HEK293 (cell line): ENCODE measurements around the gene IGF1R.

Source experiments
- CTCF ChIA-PET: fragments of 350-600 bp; formaldehyde crosslinking; extraction: SDS; loops from one replicate; lab custom pipeline; 2021; ENCODE audit warnings: antibody characterized with exemption; lab: Yijun Ruan, JAX
- POLR2A ChIA-PET: fragments of 300-600 bp; formaldehyde crosslinking; extraction: SDS; loops from one replicate; lab custom pipeline; 2020; ENCODE audit warnings: antibody characterized with exemption, inconsistent platforms; lab: Yijun Ruan, JAX
- H3K27ac ChIP-seq: fragments of 200-500 bp; sonication (Bioruptor generic); 2 replicates; pipeline ENCODE4 v1.5.1; 2014; ENCODE audit warnings: low read depth, low read length, control low read depth, inconsistent platforms; ENCODE audit errors: extremely low read depth
- H3K36me3 ChIP-seq, 2 experiments: fragments of 200-500 bp in 1 of 2; sonication (Bioruptor generic) in 1 of 2; 1 replicate in 1 of 2; 2 replicates in 1 of 2; pipeline ENCODE4 v1.5.1; 2014 to 2017; ENCODE audit warnings: inconsistent platforms in 2 of 2, low read length in 2 of 2; ENCODE audit not compliant: control insufficient read depth in 2 of 2, insufficient read depth in 1 of 2
- H3K4me1 ChIP-seq: fragments of 200-500 bp; sonication (Bioruptor generic); 2 replicates; pipeline ENCODE4 v1.5.1; 2014; ENCODE audit warnings: mild to moderate bottlenecking, low read length, inconsistent platforms; ENCODE audit not compliant: control insufficient read depth, insufficient read depth
- H3K4me3 ChIP-seq: 2 replicates; pipeline ENCODE4 v1.5.1; 2011; ENCODE audit warnings: low read depth, mild to moderate bottlenecking, control low read depth, low read length, moderate library complexity
- H3K9me3 ChIP-seq: fragments of 200-500 bp; sonication (Bioruptor generic); 2 replicates; pipeline ENCODE4 v1.5.1; 2014; ENCODE audit warnings: low read depth, low read length, inconsistent platforms; ENCODE audit not compliant: control insufficient read depth, insufficient read depth
- BCL11A ChIP-seq: fragments of 450-650 bp; formaldehyde crosslinking; IDR thresholded peaks from 2 replicates; pipeline ENCODE4 v1.5.1; 2016; ENCODE audit warnings: low read depth, missing biosample characterization, missing genetic modification characterization
- ELK4 ChIP-seq: IDR thresholded peaks from 2 replicates; pipeline ENCODE4 v1.6.1; 2011; ENCODE audit warnings: mild to moderate bottlenecking, low read depth, low read length, borderline replicate concordance
- GLI4 ChIP-seq: fragments of 450-650 bp; formaldehyde crosslinking; IDR thresholded peaks from 2 replicates; pipeline ENCODE4 v1.5.1; 2016; ENCODE audit warnings: missing biosample characterization, missing genetic modification characterization
- KLF10 ChIP-seq: fragments of 450-650 bp; IDR thresholded peaks from 2 replicates; pipeline ENCODE4 v1.5.1; 2018; ENCODE audit warnings: missing biosample characterization, mild to moderate bottlenecking, missing genetic modification characterization
- OVOL3 ChIP-seq: fragments of 450-650 bp; formaldehyde crosslinking; IDR thresholded peaks from 2 replicates; pipeline ENCODE4 v1.5.1; 2016; ENCODE audit warnings: missing biosample characterization, missing genetic modification characterization
- PRDM1 ChIP-seq: fragments of 450-650 bp; formaldehyde crosslinking; IDR thresholded peaks from 2 replicates; pipeline ENCODE4; 2016; ENCODE audit warnings: missing biosample characterization, missing genetic modification characterization
- PRDM2 ChIP-seq: fragments of 450-650 bp; formaldehyde crosslinking; IDR thresholded peaks from 2 replicates; pipeline ENCODE4 v1.5.1; 2016; ENCODE audit warnings: missing biosample characterization, missing genetic modification characterization, borderline replicate concordance
- ZBTB17 ChIP-seq: fragments of 450-650 bp; formaldehyde crosslinking; IDR thresholded peaks from 2 replicates; pipeline ENCODE4 v1.5.1; 2016; ENCODE audit warnings: missing biosample characterization, missing genetic modification characterization
- ZBTB7A ChIP-seq: fragments of 450-650 bp; formaldehyde crosslinking; IDR thresholded peaks from 2 replicates; pipeline ENCODE4 v1.5.1; 2016; ENCODE audit warnings: low read depth, missing biosample characterization, missing genetic modification characterization
- ZNF16 ChIP-seq: fragments of 450-650 bp; formaldehyde crosslinking; IDR thresholded peaks from 2 replicates; pipeline ENCODE4 v1.5.1; 2016; ENCODE audit warnings: low read depth, missing biosample characterization, missing genetic modification characterization
- ZNF266 ChIP-seq: fragments of 450-650 bp; formaldehyde crosslinking; IDR thresholded peaks from 2 replicates; pipeline ENCODE4 v1.5.1; 2016; ENCODE audit warnings: missing biosample characterization, missing genetic modification characterization, low read depth
- ZNF404 ChIP-seq: fragments of 450-650 bp; formaldehyde crosslinking; IDR thresholded peaks from 2 replicates; pipeline ENCODE4 v1.5.1; 2017; ENCODE audit warnings: missing biosample characterization, missing genetic modification characterization
- ZNF473 ChIP-seq: fragments of 450-650 bp; formaldehyde crosslinking; IDR thresholded peaks from 2 replicates; pipeline ENCODE4 v1.5.1; 2017; ENCODE audit warnings: missing biosample characterization, missing genetic modification characterization
- ZNF501 ChIP-seq: fragments of 450-650 bp; formaldehyde crosslinking; IDR thresholded peaks from 2 replicates; pipeline ENCODE4 v1.5.1; 2016; ENCODE audit warnings: missing biosample characterization, missing genetic modification characterization
- ZNF510 ChIP-seq: fragments of 450-650 bp; formaldehyde crosslinking; IDR thresholded peaks from 2 replicates; pipeline ENCODE4 v1.5.1; 2018; ENCODE audit warnings: mild to moderate bottlenecking, missing genetic modification characterization, missing biosample characterization; ENCODE audit not compliant: insufficient replicate concordance
- ZNF529 ChIP-seq: fragments of 450-650 bp; formaldehyde crosslinking; IDR thresholded peaks from 2 replicates; pipeline ENCODE4 v1.5.1; 2017; ENCODE audit warnings: missing genetic modification characterization, missing biosample characterization; ENCODE audit not compliant: insufficient replicate concordance
- ZNF610 ChIP-seq: fragments of 450-650 bp; formaldehyde crosslinking; IDR thresholded peaks from 2 replicates; pipeline ENCODE4 v1.5.1; 2016; ENCODE audit warnings: missing biosample characterization, missing genetic modification characterization, borderline replicate concordance
- ZNF670 ChIP-seq: fragments of 450-650 bp; formaldehyde crosslinking; IDR thresholded peaks from 2 replicates; pipeline ENCODE4 v1.5.1; 2016; ENCODE audit warnings: missing biosample characterization, missing genetic modification characterization, low read depth
- ZNF707 ChIP-seq: fragments of 450-650 bp; formaldehyde crosslinking; IDR thresholded peaks from 2 replicates; pipeline ENCODE4 v1.5.1; 2016; ENCODE audit warnings: missing biosample characterization, missing genetic modification characterization
- TF ChIP-seq, protein P1 (sequence below): fragments of 450-650 bp; formaldehyde crosslinking; IDR thresholded peaks from 2 replicates; pipeline ENCODE4 v1.5.1; 2017; ENCODE audit warnings: missing biosample characterization, missing genetic modification characterization

Gene IGF1R

DNA sequence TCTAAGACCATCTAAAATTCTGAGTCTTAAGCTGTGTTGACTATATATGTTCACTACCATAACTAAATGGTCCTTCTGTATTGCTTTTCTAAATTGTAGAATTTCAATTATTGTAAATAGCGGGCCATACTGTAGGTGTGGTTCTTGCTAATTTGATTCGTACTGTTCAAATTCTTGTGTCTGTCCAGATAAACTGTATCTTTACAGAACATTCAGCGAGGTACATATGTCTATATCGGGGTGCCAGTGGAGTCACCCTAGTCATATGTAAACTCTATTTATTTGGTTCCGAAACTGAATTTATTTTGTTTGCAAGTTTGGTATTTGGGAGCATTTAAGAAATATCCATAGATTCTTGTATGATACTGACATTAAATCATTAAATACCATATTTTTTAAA is 69.0 kb downstream of the IGF1R start (continued):
- TF ChIP-seq PRDM2 (tag by site-specific recombination) (no peak), ZNF707 (tag by site-specific recombination) (no peak), PRDM1 (tag by site-specific recombination) (no peak), ZNF16 (tag by site-specific recombination) (no peak), ZNF510 (no peak), GLI4 (tag by site-specific recombination) (no peak), ZNF610 (tag by site-specific recombination) (no peak), ZNF404 (tag by site-specific recombination) (no peak)

DNA sequence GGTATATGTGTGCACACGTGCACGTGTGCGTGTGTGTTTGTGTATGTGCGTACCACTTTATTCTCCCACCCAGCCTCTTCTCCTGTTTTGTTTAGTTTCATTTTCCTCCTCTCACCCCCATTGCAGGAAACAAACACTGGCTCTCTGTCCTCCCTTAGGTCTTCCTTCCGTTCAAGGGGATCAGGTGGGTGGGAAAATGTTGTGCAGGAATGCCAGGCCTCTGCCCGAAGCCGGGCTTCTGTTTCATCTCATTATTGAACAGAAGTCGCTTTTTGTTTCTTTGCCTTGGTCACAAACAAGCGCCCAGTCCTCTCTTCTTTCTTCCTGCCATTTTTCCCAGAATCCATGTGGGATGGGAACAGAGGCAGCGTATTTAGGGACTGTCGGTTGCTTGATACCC is 69.6 kb downstream of the IGF1R start:
- Histone ChIP-seq H3K27ac (no peak overlapping the region), H3K4me3 (no peak overlapping the region), H3K9me3 (no peaks in the 10 kb centered on the region), H3K36me3 (no peaks in the 10 kb centered on the region), H3K4me1 (peaks cover 10% of the 10 kb centered on the region)
- ChIA-PET POLR2A (no interaction called here), CTCF (interaction anchor here (0.6 to 1.1 kb wide), 2 partner anchors 14 to 358 kb away, joined by 3 to 6 read pairs; no protein-coding TSS in a partner anchor)
- TF ChIP-seq KLF10 (tag by site-specific recombination) (no peak), ZNF501 (no peak), ZBTB17 (no peak), ZNF473 (tag by site-specific recombination) (no peak), ZNF670 (tag by site-specific recombination) (no peak), ZNF266 (tag by site-specific recombination) (no peak), ZBTB7A (tag by site-specific recombination) (no peak), OVOL3 (no peak), ZNF529 (no peak), BCL11A (no peak), ELK4 (no peak), PRDM2 (tag by site-specific recombination) (no peak)
- TF ChIP-seq, protein P1, sequence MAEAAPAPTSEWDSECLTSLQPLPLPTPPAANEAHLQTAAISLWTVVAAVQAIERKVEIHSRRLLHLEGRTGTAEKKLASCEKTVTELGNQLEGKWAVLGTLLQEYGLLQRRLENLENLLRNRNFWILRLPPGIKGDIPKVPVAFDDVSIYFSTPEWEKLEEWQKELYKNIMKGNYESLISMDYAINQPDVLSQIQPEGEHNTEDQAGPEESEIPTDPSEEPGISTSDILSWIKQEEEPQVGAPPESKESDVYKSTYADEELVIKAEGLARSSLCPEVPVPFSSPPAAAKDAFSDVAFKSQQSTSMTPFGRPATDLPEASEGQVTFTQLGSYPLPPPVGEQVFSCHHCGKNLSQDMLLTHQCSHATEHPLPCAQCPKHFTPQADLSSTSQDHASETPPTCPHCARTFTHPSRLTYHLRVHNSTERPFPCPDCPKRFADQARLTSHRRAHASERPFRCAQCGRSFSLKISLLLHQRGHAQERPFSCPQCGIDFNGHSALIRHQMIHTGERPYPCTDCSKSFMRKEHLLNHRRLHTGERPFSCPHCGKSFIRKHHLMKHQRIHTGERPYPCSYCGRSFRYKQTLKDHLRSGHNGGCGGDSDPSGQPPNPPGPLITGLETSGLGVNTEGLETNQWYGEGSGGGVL, result no peak
